GM21786 (cell line): ENCODE data around the gene MORC4.
A peak's percentile ranks its signal among the peaks of the same experiment; 100 is the strongest.

ENCODE experiments used
- ATAC-seq: cut with Tn5 transposase; IDR thresholded peaks from one replicate; pipeline ENCODE4 v1.9.1; 2021; ENCODE audit not compliant: unreplicated experiment

The MORC4 gene

DNA sequence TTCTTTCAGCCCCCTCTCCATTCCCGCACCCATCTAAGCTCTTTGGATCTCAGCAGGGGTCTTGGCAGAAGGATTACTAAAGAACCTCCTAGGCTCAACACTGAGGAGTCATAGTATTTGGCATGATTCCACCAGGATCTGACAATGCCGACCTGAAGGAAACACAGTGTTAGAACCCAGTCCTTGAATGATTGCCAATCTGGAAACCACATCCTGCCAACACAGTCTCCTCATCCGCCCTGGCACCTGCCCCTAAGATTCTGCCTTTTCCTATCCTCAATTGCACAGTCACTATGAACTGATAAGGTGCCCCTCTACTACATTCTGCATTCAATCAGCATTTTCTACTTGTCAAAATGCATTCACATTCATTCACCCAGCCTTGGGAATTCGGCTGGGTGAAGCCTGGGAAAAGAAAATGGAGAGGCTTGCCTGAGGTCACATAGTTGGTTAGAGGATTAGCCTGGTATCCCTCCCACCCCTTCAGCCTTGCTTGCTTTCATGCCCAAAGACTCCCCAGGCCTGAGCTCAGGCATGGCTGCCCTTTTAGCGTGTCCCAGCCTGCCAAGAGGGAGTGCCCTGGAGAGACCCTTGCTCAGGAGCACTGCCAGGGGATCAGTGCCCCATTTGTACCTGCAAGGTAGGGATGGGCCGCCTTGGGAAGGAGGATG lies 82.0 kb downstream of the MORC4 start:
- no peak for ATAC-seq

DNA sequence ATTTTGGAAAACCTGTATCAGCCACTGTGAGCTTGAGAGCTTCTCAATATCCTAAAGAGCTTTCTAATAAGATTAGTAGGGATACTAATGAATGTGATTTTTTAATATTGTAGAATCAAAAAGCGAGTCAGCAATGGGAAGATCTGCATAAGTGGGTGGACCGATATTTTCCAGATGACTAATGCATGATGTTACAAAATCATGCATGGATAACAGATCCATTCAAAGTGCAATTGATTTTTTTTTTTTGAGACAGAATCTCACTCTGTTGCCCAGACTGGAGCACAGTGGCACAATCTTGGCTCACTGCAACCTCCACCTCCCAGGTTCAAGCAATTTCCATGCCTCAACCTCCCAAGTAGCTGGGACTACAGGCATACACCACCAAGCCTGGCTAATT lies 87.1 kb downstream of the MORC4 start:
- no peak for ATAC-seq

DNA sequence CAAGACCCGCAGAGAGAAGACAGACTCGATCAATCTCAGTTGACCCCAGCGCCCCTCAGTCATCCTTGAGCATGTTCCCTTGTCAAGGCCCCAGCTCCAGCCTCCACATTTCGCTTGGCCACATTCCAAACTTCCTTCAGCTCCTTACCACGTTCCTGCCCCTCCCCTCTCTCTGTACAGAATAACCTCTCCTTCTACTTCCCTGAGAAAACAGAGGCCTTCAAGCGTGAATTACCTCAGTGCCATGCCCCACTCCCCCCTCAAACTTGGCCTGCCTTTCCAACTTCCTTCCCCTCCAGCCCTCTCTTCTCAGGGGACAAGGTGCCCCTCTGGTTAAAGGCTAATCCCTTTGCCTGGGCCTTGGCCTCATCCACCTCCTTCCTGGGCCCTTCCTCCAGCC lies 93.7 kb downstream of the MORC4 start:
- no peak for ATAC-seq

DNA sequence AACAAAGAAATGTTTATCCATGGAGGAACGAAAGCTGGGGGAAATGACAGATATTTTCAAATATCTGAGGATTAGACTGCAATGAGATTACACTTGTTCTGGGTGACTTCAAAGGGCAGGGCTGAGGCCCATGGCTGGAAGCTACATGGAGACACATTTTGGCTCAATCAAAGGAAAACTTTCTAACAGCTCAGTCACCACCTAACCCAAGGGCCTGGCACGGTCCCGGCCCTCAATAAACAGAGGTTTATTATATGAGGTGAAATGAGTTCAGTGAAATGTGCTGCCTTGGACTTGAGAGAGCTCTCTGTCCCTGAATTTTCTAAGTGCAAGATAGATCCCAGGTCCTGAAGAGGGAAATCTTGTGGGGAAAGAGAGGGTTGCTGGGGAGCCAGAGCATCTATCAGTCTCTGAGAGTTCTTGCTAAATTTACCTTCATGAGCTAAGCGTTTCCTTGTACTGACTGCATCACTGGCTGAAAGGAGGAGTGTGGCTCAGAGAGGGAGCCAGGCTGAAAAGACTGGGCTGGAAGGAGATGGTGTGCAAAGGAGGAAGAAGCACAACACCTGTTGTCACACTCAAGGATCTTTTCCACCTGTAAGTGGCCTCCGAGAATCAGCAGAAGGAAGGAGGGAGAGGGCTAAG lies 94.8 kb downstream of the MORC4 start:
- no peak for ATAC-seq

DNA sequence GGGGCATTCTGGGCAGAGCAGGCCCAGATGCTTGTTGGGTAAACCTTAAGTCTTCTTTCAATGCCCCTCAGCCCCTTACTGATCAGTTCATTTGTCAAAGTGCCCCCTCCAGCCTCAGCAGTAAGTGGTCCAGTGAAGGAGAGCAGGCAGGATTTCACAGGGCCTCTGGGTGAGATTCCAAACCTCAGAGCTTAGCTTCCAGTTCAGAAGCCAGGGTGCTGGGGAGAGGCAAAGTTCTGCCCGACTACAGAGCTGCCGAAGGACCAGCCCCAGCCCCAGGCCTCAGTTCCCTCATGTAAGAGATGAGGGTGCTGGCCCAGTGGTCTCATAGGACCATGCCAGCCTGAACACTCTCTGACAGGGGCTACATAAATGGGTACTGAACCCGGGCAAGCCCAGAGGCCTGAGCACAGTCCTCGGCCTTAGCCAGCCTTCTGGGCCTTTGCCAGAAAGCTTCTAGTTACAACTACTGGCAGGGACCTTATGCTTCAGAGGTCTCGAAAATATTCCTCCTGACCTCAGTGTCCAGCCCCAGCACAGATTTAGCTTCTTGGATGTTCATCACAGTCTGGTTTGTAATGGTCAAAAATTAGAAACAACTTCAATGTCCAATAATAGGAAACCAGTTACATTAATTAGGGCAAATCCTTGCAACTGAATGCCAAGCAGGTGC lies 96.0 kb downstream of the MORC4 start:
- no peak for ATAC-seq

DNA sequence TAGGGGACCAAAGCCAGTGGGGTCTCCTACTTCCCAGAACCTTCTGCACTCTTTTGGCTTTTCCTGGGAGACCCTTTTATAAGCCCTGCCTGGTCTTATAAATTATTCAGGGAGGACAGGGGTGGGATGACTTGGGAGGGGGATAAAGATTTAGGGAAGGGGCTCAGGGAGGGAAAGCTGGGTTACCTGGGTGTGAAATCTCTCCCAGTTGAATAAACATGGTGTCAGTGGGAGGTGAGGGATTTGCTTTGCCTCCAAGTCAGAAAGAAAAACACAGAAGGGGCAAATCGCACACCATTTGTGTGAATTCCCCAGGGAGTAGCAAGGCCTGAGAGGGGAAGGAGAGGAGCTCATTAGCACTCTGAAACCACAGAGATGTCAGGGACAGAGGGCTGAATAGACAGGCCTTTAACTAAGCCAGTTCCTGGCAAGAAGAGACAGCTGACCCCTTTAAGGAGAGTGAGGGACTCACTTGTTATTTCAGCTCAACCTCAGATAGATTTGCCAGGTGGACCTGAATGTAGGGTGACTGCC lies 96.7 kb downstream of the MORC4 start, which contains the start of gene RIPPLY1:
TSS of gene RIPPLY1 (minus strand) at position 51 of the 534 bp plus-strand sequence. CDS start 54 bp downstream, outside the sequence.
- ATAC-seq: no peak

DNA sequence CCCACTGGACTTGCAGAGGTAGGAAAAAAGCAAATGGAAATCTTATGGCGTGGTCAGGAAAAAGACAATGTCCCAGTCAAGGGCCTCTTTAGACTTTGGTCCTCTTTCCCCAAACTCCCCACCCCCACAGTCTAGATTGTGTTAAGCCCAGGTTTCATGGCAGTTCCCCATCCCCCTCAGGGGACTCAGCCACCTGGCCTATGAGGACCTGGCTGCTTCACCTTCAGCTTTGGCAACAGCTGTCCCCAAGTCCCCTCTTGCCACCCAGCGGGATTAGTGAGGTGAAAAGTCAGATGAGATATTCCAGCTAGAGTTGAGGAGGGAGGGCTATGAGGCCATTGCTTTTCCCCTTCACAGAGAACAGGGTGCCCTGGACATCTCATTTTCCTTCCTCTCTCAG lies 97.3 kb downstream of the MORC4 start:
- no peak for ATAC-seq

DNA sequence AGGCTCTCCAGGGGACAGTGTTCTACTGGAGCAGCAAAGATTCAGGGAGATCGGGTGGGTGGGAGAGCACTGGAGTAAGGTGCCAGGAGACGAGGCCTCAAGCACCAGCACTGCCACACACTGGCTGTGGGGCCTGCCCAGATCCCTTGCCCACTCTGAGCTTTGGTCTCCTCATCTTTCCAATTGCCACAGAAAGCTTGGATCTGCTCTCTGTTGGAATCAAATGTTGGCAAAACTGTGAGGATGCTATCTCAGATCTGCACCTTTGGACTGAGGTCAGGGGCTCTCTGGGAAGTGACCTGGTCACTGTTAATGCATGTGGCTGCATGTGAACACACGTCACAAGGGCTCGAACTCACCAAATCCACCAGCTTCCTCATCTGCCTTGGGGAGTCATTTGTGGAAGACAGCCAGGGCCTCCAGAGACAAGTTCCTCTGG lies 98.2 kb downstream of the MORC4 start:
- no peak for ATAC-seq

DNA sequence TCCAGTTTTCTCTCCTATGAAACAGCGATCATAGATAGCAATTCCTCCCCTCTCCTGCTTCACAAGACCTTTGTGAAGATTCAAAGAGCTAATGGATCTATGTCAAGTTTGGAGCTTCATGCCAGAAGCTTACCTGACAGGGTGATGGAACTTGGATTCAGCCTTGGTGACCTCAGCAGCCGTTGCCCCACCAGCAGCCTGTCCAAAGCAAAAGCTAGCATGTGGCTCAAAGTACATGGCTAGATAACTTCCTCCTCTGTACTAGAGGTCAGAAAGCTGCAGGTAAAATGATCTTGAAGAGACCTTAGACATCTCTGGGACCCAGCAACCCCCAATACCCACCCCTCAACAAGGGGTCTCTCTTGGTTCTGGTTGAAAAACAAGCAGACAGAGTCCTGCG lies 98.7 kb downstream of the MORC4 start:
- no peak for ATAC-seq

DNA sequence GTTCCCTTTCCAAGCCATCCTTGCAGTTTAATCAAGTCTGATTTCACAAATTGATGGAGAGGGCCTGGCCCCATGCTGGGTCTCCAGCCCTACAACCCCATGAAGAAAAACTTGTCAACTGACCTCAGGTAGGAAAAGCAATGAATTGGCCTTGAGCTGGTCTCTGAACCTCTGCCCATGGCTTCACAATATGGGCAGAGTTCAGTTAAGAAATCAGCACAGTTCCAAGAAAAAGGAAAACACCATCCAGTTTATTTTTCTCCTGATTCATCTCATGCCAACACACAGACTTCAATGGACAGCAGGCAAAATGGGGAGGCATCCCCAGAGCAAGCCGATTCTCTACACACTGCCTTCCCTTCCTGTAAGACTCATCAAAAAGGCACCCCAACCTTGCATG lies 100.2 kb downstream of the MORC4 start:
- no peak for ATAC-seq

DNA sequence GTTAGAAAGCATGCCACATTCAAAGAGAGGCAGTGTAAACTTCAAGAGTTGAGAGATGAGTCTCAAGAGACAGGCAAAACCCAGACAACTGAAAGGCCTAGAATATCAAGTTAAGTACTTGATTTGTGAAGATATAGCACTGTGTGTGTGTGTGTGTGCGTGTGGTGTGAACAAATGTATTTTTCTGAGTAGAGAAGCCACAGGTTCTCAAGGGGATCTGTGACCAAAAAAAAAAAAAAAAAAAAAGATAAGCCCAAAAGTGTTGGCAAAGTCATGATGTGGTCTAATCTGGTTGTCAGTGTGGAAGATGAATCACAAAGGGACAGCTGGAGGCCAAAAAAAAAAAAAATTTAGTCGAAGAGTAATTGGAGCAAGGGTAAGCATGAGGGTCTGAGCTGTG lies 100.7 kb downstream of the MORC4 start:
- ATAC-seq: no peak

DNA sequence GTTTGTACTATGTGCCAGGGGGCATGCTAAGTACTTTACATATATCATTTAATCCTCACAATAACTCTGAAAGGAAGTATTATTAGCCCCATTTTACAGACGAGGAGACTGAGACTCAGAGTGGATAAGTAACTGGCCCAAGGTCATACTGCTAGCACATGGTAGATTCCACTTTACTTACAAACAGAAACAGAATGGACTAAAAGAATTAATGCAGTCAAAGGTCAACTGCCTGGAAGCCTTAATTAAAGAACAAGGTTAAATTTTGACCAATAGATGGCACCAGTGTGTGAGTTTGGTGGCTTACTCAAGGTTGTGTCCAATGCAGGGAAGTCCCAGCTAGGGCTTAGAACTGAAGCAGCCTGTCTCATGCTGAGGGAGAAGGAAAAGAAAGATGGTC lies 101.5 kb downstream of the MORC4 start:
- ATAC-seq: peak; percentile 51

DNA sequence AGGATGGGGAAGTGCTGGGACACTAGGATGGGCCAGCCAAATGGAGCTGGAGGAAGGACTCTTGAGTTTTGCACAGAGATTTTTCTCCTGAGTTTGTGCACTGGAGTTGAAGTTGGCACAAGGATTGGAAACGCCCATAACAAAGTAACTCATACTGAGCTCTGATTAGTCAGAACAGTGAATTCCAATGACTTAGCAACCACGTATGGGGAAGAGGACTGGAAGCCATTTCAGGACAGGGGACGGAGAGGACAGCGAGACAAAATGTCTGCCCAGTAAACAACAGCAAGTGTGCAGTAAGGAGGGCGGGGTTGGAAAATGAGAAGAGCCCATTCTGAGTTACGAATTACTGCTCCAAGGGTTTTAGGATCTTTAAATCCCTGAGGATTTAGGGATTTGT lies 102.8 kb downstream of the MORC4 start:
- no peak for ATAC-seq

DNA sequence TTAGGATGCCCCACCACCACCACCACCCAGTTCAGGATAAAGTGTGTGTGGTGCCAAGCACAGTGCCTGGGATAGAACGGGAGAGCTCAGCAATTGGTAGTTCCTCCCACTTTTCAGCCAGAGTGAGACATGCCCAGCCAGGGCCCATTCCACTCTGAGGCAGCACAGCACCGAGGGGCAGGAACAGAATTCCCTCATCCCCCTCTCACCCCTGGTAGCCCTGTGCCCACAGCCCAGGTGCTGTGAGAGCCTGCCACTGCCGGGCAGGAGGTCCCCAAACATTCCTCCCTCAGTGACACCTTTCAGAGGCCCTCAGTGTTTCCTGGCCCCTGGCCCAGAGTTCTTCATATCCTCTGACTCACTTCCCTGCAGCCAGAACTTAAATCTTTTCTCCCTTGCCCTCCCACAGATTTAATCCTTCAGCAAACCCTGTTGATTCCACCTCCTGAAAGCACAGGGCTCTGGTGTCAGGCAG lies 105.0 kb downstream of the MORC4 start:
- no peak for ATAC-seq

DNA sequence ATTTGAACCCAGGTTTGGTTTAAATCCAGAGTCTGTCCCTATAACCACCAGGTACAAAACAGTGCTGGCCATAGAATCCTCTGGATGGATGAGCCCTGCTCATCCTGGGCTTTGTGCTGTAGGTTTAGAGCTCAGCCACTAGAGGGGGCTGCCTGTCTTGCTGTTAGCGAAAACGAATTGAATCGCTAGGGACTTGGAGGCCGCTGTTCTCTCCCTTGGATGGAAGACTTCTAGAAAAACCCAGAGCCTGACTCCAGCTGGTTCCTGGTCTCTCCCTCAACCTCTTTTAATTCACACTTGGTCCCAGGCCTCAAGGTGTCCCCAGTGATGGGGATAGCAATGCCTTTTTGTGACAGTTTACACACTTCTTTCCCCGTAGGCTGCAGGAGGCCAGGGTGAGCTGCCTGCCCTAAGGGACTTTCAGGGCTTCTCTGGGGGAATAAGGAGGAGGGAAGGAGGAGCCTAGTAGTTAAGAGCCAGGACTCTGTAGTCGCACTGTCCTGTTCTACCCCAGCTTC lies 105.6 kb downstream of the MORC4 start:
- ATAC-seq: peak; percentile 88

DNA sequence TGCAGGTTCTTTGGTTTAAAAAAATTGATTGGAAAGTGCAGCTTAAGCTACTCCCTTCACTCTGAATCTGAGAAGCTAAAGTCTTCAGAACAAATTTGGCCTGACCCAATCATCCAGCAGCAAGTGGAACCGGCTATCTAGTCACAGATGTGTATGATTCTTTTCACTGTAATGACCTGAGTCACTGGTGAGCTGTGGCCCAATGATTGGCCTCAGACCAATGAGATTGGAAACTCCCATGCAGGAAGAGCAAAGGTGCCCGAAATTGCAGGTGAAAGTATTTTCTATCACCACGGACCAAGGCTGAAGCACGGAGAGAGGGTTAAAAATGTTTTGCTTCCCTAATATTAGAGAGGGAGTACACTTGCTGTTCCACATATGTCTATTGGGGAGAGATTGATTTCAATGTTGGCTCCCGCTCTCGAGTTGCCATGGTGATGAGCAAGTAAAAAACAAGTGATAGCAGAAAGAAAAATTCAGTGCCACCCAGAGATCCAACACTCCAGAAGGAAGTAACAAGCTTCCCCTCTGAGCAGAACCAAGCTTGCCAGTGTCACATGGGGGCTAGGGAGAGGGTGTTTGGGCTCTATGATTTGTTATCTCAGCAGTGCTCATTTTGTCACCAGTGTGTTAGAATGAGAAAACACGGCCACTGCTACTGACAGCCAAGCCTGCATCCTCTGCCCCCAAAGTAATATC lies 108.1 kb downstream of the MORC4 start:
- no peak for ATAC-seq
